ENCODE data around the gene ZGLP1. TPM values are rescaled to one million over a fixed set of nuclear protein-coding genes. Genes with fewer than 3 reads are reported as not detected.

Gene ZGLP1
- total RNA-seq, 1 donor from 2014 or later = not detected

- no peak overlapping the region for H3K27ac ChIP-seq
- TF ChIP-seq CTCF (IDR thresholded peaks at IDR 0.05) = peak in 2 of 3 experiments; percentile 55 to 61
- H3K36me3 ChIP-seq = peaks cover 31 to 41% of the 10 kb centered on the region in 2 donors
- no peak overlapping the region for H3K4me3 ChIP-seq
- intact Hi-C loops (cut with DNase I) = no loop called here
- peak; percentile 46 to 91 for DNase-seq (ENCODE audit: low spot score in 2 of 2)
- H3K9me3 ChIP-seq = no peaks in the 10 kb centered on the region
- H3K4me1 ChIP-seq = no peaks in the 10 kb centered on the region
- H3K27me3 ChIP-seq = no peaks in the 10 kb centered on the region
Observed at GRCh38 chr19:10259162-10259905, 50.3 kb downstream of the ZGLP1 start.

GRCh38 chr19:10258080-10258710, 51.4 kb downstream of the ZGLP1 start:
- no peak overlapping the region for H3K4me3 ChIP-seq
- intact Hi-C loops (cut with DNase I) = no loop called here
- H3K27me3 ChIP-seq = no peaks in the 10 kb centered on the region
- H3K4me1 ChIP-seq = no peaks in the 10 kb centered on the region
- no peaks in the 10 kb centered on the region for H3K9me3 ChIP-seq
- TF ChIP-seq CTCF (IDR thresholded peaks at IDR 0.05) = no peak
- no peak overlapping the region for H3K27ac ChIP-seq
- H3K36me3 ChIP-seq = peaks cover 31 to 50% of the 10 kb centered on the region in 2 donors
- no peak for DNase-seq (ENCODE audit: low spot score in 2 of 2)

GRCh38 chr19:10256970-10257615, 52.5 kb downstream of the ZGLP1 start:
- Histone ChIP-seq H3K9me3 (no peaks in the 10 kb centered on the region), H3K36me3 (peaks cover 31 to 50% of the 10 kb centered on the region in 2 donors), H3K27ac (no peak overlapping the region), H3K27me3 (no peaks in the 10 kb centered on the region), H3K4me3 (no peak overlapping the region), H3K4me1 (peaks cover 6 to 7% of the 10 kb centered on the region in 2 donors)
- intact Hi-C loops (cut with DNase I) = no loop called here
- TF ChIP-seq CTCF (IDR thresholded peaks at IDR 0.05) = no peak
- DNase-seq (ENCODE audit: low spot score in 2 of 2) = no peak

GRCh38 chr19:10256551-10256950, 53.1 kb downstream of the ZGLP1 start:
- no peak overlapping the region for H3K27ac ChIP-seq
- no peaks in the 10 kb centered on the region for H3K27me3 ChIP-seq
- no peak for TF ChIP-seq CTCF (IDR thresholded peaks at IDR 0.05)
- no peaks in the 10 kb centered on the region for H3K9me3 ChIP-seq
- H3K4me3 ChIP-seq = no peak overlapping the region
- peaks cover 31 to 50% of the 10 kb centered on the region in 2 donors for H3K36me3 ChIP-seq
- no peak for DNase-seq (ENCODE audit: low spot score in 2 of 2)
- intact Hi-C loops (cut with DNase I) = no loop called here
- H3K4me1 ChIP-seq = peaks cover 6 to 7% of the 10 kb centered on the region in 2 donors

- Histone ChIP-seq H3K4me3 (no peak overlapping the region), H3K36me3 (peaks cover 31 to 50% of the 10 kb centered on the region in 2 donors), H3K27me3 (no peaks in the 10 kb centered on the region), H3K9me3 (no peaks in the 10 kb centered on the region), H3K27ac (no peak overlapping the region), H3K4me1 (peaks cover 6 to 7% of the 10 kb centered on the region in 2 donors)
- intact Hi-C loops (cut with DNase I) = no loop called here
- DNase-seq (ENCODE audit: low spot score in 2 of 2) = no peak
- TF ChIP-seq CTCF (IDR thresholded peaks at IDR 0.05) = no peak
Observed at GRCh38 chr19:10255358-10255757, 54.3 kb downstream of the ZGLP1 start.

Other genes starting within 250 kb of the ZGLP1 start
- gene SHFL, start 223.5 kb downstream of the ZGLP1 start, total RNA-seq = 98.0 TPM
- gene ANGPTL6, start 207.1 kb downstream of the ZGLP1 start, total RNA-seq = not detected
- gene PPAN, start 203.5 kb downstream of the ZGLP1 start, total RNA-seq = not detected
- 10.5 TPM for gene P2RY11, start 198.1 kb downstream of the ZGLP1 start, total RNA-seq
- gene EIF3G, start 189.9 kb downstream of the ZGLP1 start, total RNA-seq = 241 TPM
- gene DNMT1, start 114.9 kb downstream of the ZGLP1 start, total RNA-seq = 54.0 TPM
- 24.3 TPM for gene S1PR2, start 78.5 kb downstream of the ZGLP1 start, total RNA-seq
- gene MRPL4, start 57.6 kb downstream of the ZGLP1 start, total RNA-seq = 72.9 TPM
- 74.8 TPM for gene ICAM1, start 38.7 kb downstream of the ZGLP1 start, total RNA-seq
- gene ICAM4, start 22.9 kb downstream of the ZGLP1 start, total RNA-seq = not detected
- 2.2 TPM for gene ICAM5, start 19.9 kb downstream of the ZGLP1 start, total RNA-seq
- 16.8 TPM for gene FDX2, start 6.2 kb upstream of the ZGLP1 start, total RNA-seq
- 51.8 TPM for gene RAVER1, start 23.7 kb upstream of the ZGLP1 start, total RNA-seq
- 0.11 TPM for gene ICAM3, start 29.8 kb upstream of the ZGLP1 start, total RNA-seq
- gene TYK2, start 70.8 kb upstream of the ZGLP1 start, total RNA-seq = 80.7 TPM
- gene CDC37, start 93.7 kb upstream of the ZGLP1 start, total RNA-seq = 183 TPM
- gene PDE4A, start 110.7 kb upstream of the ZGLP1 start, total RNA-seq = 59.9 TPM
- gene KEAP1, start 193.5 kb upstream of the ZGLP1 start, total RNA-seq = 57.8 TPM
- gene S1PR5, start 207.6 kb upstream of the ZGLP1 start, total RNA-seq = 3.1 TPM
- 11.0 TPM for gene ATG4D, start 234.1 kb upstream of the ZGLP1 start, total RNA-seq